Neural progenitor cell (in vitro differentiated cells): ENCODE data around the gene PTPRN2.

Experiments used
- EZH2 ChIP-seq: fragments of 200-600 bp; sonication (generic); IDR thresholded peaks from 2 replicates; pipeline ENCODE4 v1.6.1; 2017; ENCODE audit warnings: antibody characterized with exemption, mild to moderate bottlenecking, moderate library complexity
- EZH2phosphoT487 ChIP-seq: fragments of 200-600 bp; sonication (generic); IDR thresholded peaks from 2 replicates; pipeline ENCODE4 v1.6.1; 2017; ENCODE audit warnings: antibody characterized with exemption
- TF ChIP-seq, protein P1 (sequence below): fragments of 200-600 bp; sonication (generic); IDR thresholded peaks from 2 replicates; pipeline ENCODE4 v1.5.1; 2017; ENCODE audit warnings: antibody characterized with exemption, mild to moderate bottlenecking

DNA sequence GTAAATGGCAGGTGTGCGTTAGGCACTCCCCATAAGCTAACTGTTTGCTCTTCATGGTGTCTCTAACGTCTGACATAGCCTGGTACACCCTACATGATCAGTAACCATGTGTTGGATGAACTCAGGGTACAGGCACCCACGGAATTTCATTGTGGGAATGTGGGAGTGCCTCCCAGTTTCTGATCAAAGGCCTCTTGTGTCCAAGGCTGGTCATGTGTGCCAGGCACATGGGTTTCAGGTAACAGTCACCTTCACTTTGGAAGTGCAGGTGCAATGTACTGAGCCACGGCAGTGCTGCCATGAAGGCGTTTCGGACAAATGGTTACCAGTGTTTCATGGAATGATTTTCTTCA lies 952.5 kb downstream of the PTPRN2 start:
- TF ChIP-seq, protein P1, sequence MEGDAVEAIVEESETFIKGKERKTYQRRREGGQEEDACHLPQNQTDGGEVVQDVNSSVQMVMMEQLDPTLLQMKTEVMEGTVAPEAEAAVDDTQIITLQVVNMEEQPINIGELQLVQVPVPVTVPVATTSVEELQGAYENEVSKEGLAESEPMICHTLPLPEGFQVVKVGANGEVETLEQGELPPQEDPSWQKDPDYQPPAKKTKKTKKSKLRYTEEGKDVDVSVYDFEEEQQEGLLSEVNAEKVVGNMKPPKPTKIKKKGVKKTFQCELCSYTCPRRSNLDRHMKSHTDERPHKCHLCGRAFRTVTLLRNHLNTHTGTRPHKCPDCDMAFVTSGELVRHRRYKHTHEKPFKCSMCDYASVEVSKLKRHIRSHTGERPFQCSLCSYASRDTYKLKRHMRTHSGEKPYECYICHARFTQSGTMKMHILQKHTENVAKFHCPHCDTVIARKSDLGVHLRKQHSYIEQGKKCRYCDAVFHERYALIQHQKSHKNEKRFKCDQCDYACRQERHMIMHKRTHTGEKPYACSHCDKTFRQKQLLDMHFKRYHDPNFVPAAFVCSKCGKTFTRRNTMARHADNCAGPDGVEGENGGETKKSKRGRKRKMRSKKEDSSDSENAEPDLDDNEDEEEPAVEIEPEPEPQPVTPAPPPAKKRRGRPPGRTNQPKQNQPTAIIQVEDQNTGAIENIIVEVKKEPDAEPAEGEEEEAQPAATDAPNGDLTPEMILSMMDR, result no peak
- no peak for TF ChIP-seq EZH2
- no peak for TF ChIP-seq EZH2phosphoT487
